GM23338 (cell line): ENCODE results near the gene NCS1. TPM values are rescaled to one million over a fixed set of nuclear protein-coding genes. Genes with fewer than 3 reads are reported as not detected.

Experiments used
- ATAC-seq: fragments of 200-7000 bp; cut with Tn5 transposase; 3 replicates; pipeline ENCODE4 v1.9.1; 2020
- DNase-seq: peaks from one replicate; pipeline ENCODE4 v3.0.0-alpha.2; 2015; ENCODE audit warnings: low spot score
- H2AFZ ChIP-seq: fragments of 200-600 bp; sonication (generic); 2 replicates; pipeline ENCODE4 v1.8.0; 2016; ENCODE audit warnings: antibody characterized with exemption, mild to moderate bottlenecking, moderate library complexity
- H3F3A ChIP-seq: fragments of 200-600 bp; sonication (generic); replicated peaks from 2 replicates; pipeline ENCODE4 v1.8.0; 2017; ENCODE audit warnings: antibody characterized with exemption, mixed run types, low read depth
- H3K27ac ChIP-seq: fragments of 200-600 bp; sonication (generic); 2 replicates; pipeline ENCODE4 v1.6.1; 2016; ENCODE audit warnings: low read depth
- H3K27me3 ChIP-seq: fragments of 200-600 bp; sonication (generic); 2 replicates; pipeline ENCODE4 v1.8.0; 2016; ENCODE audit warnings: mild to moderate bottlenecking, mixed run types, moderate library complexity; ENCODE audit not compliant: insufficient read depth
- H3K36me3 ChIP-seq: fragments of 200-600 bp; sonication (generic); 2 replicates; pipeline ENCODE4 v1.8.0; 2016; ENCODE audit warnings: mild to moderate bottlenecking; ENCODE audit not compliant: insufficient read depth
- H3K4me1 ChIP-seq: fragments of 200-600 bp; sonication (generic); 2 replicates; pipeline ENCODE4 v1.8.0; 2016; ENCODE audit warnings: mild to moderate bottlenecking, moderate library complexity; ENCODE audit not compliant: insufficient read depth
- H3K4me2 ChIP-seq: fragments of 200-600 bp; sonication (generic); 2 replicates; pipeline ENCODE4 v1.7.1; 2017; ENCODE audit warnings: mixed run types
- H3K4me3 ChIP-seq: fragments of 200-600 bp; sonication (generic); 2 replicates; pipeline ENCODE4 v1.6.1; 2016; ENCODE audit warnings: mixed run types
- H3K79me2 ChIP-seq: fragments of 200-600 bp; sonication (generic); replicated peaks from 2 replicates; pipeline ENCODE4 v1.8.0; 2017; ENCODE audit warnings: mild to moderate bottlenecking; ENCODE audit not compliant: insufficient read depth
- H3K9me2 ChIP-seq: fragments of 200-600 bp; sonication (generic); 2 replicates; pipeline ENCODE4 v1.8.0; 2017; ENCODE audit not compliant: insufficient read depth
- H4K20me1 ChIP-seq: fragments of 200-600 bp; sonication (generic); replicated peaks from 2 replicates; pipeline ENCODE4 v1.8.0; 2017; ENCODE audit warnings: mild to moderate bottlenecking; ENCODE audit not compliant: insufficient read depth
- H3K27ac Mint-ChIP-seq: 2 replicates; pipeline ENCODE4 v1.8.0; 2020; ENCODE audit warnings: inconsistent platforms, mild to moderate bottlenecking, moderate library complexity, mixed read lengths
- H3K27me3 Mint-ChIP-seq: 3 replicates; pipeline ENCODE4 v1.8.0; 2022; ENCODE audit warnings: low read depth, mild to moderate bottlenecking, moderate library complexity, mixed read lengths, inconsistent platforms; ENCODE audit not compliant: insufficient read depth, poor library complexity
- H3K36me3 Mint-ChIP-seq: 3 replicates; pipeline ENCODE4 v1.8.0; 2021; ENCODE audit warnings: low read depth, mild to moderate bottlenecking, inconsistent platforms, moderate library complexity, mixed read lengths
- H3K4me1 Mint-ChIP-seq: 3 replicates; pipeline ENCODE4 v1.8.0; 2020; ENCODE audit warnings: mild to moderate bottlenecking, inconsistent platforms, mixed read lengths
- H3K4me3 Mint-ChIP-seq: 3 replicates; pipeline ENCODE4 v1.8.0; 2021; ENCODE audit warnings: moderate library complexity, mild to moderate bottlenecking, inconsistent platforms, mixed read lengths
- H3K9me3 Mint-ChIP-seq: 3 replicates; pipeline ENCODE4 v1.8.0; 2020; ENCODE audit warnings: moderate library complexity, mild to moderate bottlenecking, inconsistent platforms, mixed read lengths
- CREB1 ChIP-seq: fragments of 250-450 bp; sonication (Bioruptor Pico); IDR thresholded peaks from 2 replicates; pipeline ENCODE4 v1.5.0; 2020; ENCODE audit warnings: low read depth, mild to moderate bottlenecking, moderate library complexity
- ETS1 ChIP-seq: IDR thresholded peaks from 2 replicates; pipeline ENCODE4 v1.6.1; 2016; ENCODE audit warnings: antibody characterized with exemption
- EZH2 ChIP-seq: fragments of 200-600 bp; sonication (generic); IDR thresholded peaks from one replicate; pipeline ENCODE4 v1.8.0; 2017; ENCODE audit warnings: antibody characterized with exemption, mild to moderate bottlenecking, low read depth; ENCODE audit not compliant: unreplicated experiment
- EZH2phosphoT487 ChIP-seq: fragments of 200-600 bp; sonication (generic); IDR thresholded peaks from one replicate; pipeline ENCODE4 v1.8.1; 2018; ENCODE audit warnings: antibody characterized with exemption; ENCODE audit not compliant: unreplicated experiment
- JUNB ChIP-seq: IDR thresholded peaks from one replicate; pipeline ENCODE4 v1.6.1; 2016; ENCODE audit warnings: antibody characterized with exemption; ENCODE audit not compliant: unreplicated experiment
- NANOG ChIP-seq: IDR thresholded peaks from 2 replicates; pipeline ENCODE4 v1.6.1; 2016; ENCODE audit warnings: antibody characterized with exemption, borderline replicate concordance
- ZNF331 ChIP-seq: fragments of 250-450 bp; sonication (Bioruptor Pico); IDR thresholded peaks from 2 replicates; pipeline ENCODE4 v1.5.0; 2020; ENCODE audit warnings: low read depth, mild to moderate bottlenecking, moderate library complexity
- ZNF462 ChIP-seq: fragments of 250-450 bp; sonication (Bioruptor Pico); IDR thresholded peaks from 2 replicates; pipeline ENCODE4 v1.5.0; 2020; ENCODE audit warnings: mild to moderate bottlenecking, moderate library complexity
- polyA plus RNA-seq: library from polyadenylated mRNA; unstranded; fragments of >200 nt; fragmentation: Nextera tagmentation; extraction: Ambion mirVana; gene quantifications from 2 replicates; pipeline ENCODE4 v1.2.1, GENCODE V29; 2016
- total RNA-seq: library from RNA; depleted of rRNA; stranded (reverse); fragments of >200 nt; shearing (Covaris generic); gene quantifications from 2 replicates; pipeline ENCODE4 v1.2.3, GENCODE V29; 2014

The NCS1 gene
- total and polyA plus RNA-seq, 2 experiments from 2014 or later = 8.2 to 34.3 TPM

GRCh38 chr9:130128251-130128650, 44.0 kb upstream of the NCS1 start (continued):
- no peak for TF ChIP-seq ZNF462 (CRISPR knock-in tag)

- Histone ChIP-seq H3K36me3 (peaks cover 10% of the 10 kb centered on the region; the same call in 1 of the 2 replicates), H3K27ac (0 out of 2 replicates have a peak overlapping the region, but pooled peaks have one; percentile 26), H2AFZ (no peak overlapping the region), H3K4me3 (no peak overlapping the region), H3K4me1 (no peaks in the 10 kb centered on the region), H3K9me2 (no peaks in the 10 kb centered on the region), H3F3A (0 out of 2 replicates have a peak, but pooled peaks cover 5% of the 10 kb centered on the region), H3K79me2 (no peaks in the 10 kb centered on the region), H3K4me2 (no peak overlapping the region), H3K27me3 (no peaks in the 10 kb centered on the region), H4K20me1 (no peaks in the 10 kb centered on the region)
- peaks cover 5% of the 10 kb centered on the region for H3K27me3 Mint-ChIP-seq
- H3K27ac Mint-ChIP-seq = no peak overlapping the region; the same call in 1 of the 2 replicates
- H3K4me1 Mint-ChIP-seq = peaks cover 10% of the 10 kb centered on the region
- no peaks in the 10 kb centered on the region for H3K9me3 Mint-ChIP-seq
- no peak overlapping the region for H3K4me3 Mint-ChIP-seq
- ATAC-seq = no peak
- DNase-seq = no peak
- peaks cover 17% of the 10 kb centered on the region for H3K36me3 Mint-ChIP-seq
- no peak for TF ChIP-seq EZH2phosphoT487
- no peak for TF ChIP-seq CREB1 (CRISPR knock-in tag)
- TF ChIP-seq ETS1 = no peak
- TF ChIP-seq ZNF462 (CRISPR knock-in tag) = no peak
- no peak for TF ChIP-seq JUNB
- TF ChIP-seq EZH2 = no peak
- TF ChIP-seq NANOG = no peak
- TF ChIP-seq ZNF331 (CRISPR knock-in tag) = no peak
These were observed 43.3 kb upstream of the NCS1 start for GRCh38 chr9:130128733-130129431.
